AG08395 (cell line): ENCODE results near the gene CHD3.
A peak's percentile ranks its signal among the peaks of the same experiment; 100 is the strongest.

Source experiments
- DNase-seq: peaks from one replicate; pipeline ENCODE4 v3.0.0; 2012; ENCODE audit warnings: mixed read lengths, low spot score

CHD3 gene

DNA sequence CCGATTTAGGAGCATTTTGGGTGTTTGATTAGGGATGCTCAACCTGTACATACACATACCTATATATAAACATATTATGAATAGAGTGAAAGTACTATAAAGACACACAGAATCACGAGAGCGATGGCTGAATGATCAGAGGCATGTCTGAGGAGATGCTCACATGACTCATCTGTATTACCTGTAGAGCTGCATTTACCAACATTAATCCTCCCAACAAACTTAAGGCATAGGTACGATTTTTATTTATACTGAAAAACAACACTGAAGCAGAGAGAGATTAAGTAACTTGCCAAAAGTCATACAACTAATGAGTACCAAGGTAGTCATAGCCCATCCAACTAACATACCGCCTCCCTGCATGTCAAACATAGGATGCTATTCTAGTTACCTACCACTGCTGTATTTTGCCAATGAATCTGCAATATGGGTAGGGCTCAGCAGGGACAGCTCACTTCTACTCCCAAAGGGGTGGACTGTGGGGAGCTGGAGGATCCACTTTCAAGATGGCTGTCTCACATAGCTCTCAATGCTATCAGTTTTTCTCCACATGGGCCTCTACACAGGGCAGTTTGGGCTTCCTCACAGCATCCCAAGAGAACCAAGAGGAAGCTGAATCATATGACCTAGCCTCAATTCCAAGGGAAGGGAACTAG lies 23.5 kb upstream of the CHD3 start:
- no peak for DNase-seq

- no peak for DNase-seq
These were observed 20.7 kb upstream of the CHD3 start for GRCh38 chr17:7867881-7868329.

DNA sequence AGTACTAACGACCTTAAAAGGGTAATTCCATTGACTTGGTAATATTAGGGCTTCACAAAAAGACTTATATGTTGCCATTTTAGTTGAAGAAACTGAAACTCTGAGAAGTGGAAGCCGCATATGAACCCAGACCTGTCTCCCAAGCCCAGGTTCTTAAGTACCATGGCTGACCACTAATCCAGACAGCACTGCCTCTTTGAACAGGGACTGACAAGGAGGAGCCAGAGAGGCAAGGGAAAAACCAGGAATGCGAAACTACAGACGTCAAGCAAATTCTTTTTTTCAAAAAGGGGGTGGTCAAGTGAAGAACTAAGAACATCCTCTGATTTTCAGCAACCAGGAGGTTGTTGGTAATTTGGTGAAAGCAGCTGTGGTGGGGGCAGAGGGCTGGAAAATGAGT lies 15.5 kb upstream of the CHD3 start:
- DNase-seq, result no peak

DNA sequence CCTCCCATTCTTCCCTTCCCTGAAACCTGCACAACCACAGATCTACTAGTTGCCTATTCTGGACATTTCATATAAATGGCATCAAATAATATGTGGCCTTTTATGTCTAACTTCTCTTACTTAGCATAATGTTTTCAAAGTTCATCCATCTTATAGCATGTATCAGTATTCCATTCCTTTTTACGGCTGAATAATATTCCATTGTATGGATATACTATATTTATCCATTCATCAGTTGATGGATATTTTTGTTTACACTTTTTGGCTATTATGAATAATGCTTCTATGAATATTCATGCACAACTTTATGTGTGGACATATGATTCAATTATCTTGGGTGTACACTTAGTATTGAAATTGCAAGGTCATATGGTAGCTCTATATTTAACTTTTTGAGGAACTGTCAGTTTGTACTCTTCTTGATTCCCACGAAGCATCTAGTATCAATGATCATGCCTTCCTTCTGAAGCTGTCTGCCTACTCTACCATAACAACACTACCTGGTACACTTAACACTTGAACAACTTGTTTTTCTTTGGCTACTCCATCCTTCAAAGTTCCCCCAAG lies 12.7 kb upstream of the CHD3 start:
- DNase-seq, result no peak

GRCh38 chr17:7878234-7878633 lies 10.4 kb upstream of the CHD3 start:
- DNase-seq, result no peak

GRCh38 chr17:7880076-7880868 lies 8.3 kb upstream of the CHD3 start:
- no peak for DNase-seq

DNA sequence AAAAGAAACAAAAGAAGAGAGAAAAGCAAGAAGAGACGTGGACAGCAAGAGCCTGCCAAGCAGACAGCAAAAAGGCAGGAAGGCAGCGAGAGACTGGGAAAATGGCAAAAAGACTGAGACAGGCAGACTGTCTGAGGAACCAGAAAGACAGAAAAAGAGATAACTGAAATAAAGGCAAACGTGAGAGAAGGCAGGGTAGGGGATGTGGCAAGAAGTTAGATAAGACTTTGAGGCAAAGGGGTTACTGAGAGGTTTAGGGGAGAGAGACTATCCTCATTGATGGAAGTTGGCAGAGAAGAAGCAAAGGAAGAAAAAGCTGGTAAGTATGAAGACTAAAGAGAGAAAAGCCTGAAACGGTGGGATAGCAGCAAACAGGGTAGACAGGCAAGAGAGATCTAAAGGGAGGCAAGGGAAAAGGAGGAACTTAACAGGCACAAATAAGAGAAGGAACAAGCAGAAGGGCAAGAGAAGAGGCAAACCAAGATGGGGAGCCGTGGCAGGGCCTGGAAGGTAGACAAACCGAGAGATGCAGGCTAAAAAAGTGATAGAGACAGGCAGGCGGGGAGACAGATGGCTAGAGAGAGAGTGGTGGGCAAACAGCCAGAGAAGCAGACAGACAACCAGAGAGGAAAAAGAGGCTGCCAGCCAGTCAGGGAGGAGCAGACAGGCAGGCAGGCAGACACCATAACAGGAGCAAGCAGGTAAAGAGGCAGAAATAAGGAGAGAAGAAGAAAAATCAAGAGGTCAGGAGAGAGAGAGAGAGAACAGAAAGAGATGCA lies 7.1 kb upstream of the CHD3 start:
- no peak for DNase-seq

DNA sequence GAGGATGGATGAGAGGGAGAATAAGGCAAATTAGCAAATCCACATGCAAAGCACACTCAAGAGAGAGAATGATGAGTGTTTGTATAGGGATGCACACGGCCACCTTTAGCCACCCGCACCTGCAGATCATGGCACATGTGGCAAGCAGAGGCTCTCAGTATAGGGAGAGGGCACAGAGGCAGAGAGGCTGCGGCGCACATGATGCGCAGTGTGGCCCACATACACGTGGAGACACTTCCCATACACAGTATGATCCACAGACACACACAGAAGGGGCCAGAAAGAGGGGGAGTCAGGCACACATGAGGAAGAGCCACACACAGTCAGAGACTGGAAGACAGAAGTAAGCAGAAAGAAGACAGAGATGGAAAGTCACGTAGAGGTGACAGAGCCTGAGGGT lies 6.5 kb upstream of the CHD3 start:
- no peak for DNase-seq

DNA sequence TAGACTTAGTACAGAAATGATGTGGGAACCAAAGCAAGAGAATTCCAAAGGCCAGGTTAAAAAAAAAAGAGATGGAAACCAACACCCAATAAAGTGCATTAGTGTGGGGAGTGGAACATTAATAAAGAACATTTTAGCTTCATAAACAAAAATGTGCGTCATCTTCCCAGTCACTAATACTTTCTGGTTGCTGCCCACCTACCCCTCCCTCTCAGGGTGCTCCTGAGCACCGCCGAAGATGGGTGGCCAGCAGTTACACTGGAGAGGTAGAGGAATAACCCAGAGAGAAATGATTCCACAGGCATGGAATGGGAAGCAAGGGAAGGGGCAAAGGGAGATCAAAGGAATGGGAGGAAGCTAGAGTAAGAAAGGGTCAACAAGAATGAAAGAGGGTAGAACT lies 6.0 kb upstream of the CHD3 start:
- DNase-seq, result no peak

- DNase-seq, result peak; percentile 39
These were observed 4.7 kb upstream of the CHD3 start for GRCh38 chr17:7883781-7884386.

- no peak for DNase-seq
These were observed 3.8 kb upstream of the CHD3 start for GRCh38 chr17:7884581-7885366.

GRCh38 chr17:7885367-7886226 lies 3.0 kb upstream of the CHD3 start:
- peak; percentile 28 for DNase-seq

GRCh38 chr17:7886227-7887037 lies 2.2 kb upstream of the CHD3 start:
- no peak for DNase-seq

- DNase-seq, result no peak
These were observed 1.5 kb upstream of the CHD3 start for GRCh38 chr17:7887038-7887481.

DNA sequence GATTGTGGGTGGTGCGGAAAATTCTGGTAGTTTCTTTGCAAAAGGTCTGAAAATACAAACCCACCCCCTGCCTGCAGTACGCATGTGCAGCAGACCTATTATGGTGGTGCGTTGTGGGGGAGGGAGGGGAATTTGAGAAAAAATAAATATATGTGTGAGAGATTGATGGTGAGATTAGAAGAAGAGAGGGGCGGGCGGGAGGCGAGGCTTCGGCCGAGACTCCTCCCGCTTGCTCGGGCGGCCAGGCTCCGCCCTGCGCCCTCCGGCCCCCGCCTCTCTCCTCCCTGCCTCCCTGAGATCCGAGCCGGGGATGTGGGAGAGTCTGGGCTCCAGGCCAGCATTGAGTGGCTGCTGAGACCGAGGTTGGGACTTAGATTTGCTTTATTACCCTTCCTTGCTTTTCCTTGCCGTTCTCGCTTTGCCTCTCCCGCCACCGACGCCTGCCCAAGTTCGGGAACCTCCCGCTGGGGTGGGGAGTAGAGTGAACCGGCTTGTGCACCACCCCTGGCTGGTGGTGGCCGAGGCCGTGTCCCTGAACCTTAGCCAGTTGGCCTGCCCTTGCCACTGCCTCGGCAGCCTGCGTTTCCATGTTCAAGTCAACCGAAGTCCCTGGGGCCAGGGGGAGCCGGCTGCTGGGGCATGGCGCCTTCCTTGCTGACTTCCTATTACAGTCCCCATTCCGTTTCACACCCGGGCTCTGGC lies 956 bp upstream of the CHD3 start:
- DNase-seq, result peak; percentile 96

DNA sequence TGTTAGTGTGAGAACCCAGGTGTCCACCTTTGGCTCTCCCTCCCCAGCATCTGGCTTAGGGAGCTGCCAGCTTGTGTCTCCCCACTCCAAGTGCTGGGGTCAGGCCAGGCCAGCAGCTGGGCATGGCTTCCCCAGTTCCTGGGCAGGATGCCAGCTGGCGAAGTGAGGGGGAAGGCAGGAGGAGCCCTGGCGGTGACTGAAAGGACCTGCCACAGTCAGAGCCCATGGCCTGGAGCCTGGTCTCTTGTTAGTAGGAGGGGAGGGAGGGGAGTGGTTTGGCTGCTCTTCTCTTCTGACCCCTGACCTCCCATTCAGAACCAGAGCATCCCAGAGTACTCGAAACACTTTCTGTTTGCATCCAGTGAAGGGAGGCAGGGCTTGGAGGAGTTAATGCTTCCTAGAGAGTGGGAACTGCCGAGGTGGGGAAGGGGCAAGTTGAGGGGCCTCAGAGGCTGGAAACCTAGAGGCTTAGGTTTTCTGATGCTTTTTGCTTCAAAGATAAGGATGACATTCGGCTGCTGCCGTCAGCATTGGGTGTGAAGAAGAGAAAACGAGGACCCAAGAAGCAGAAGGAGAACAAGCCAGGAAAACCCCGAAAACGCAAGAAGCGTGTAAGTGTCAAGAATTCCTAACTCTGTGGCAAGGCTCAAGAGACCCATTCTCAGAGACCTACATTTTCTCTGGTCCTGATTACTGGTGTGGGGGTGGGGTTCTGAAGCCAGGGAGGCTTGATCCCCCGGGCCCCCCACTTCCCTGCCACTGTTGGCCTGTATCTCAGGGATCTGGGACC lies 772 bp downstream of the CHD3 start:
- DNase-seq, result peak; percentile 96

- DNase-seq, result no peak
These were observed 4.7 kb downstream of the CHD3 start for GRCh38 chr17:7893187-7893880.
